ENCODE measurements around the gene ASIC5.
A peak's percentile ranks its signal among the peaks of the same experiment; 100 is the strongest.
"Not testable (repeated sequence)": the region's sequence is repeated elsewhere in the genome, so short reads cannot be mapped to it uniquely, and the experiment has no call there.

Gene ASIC5

DNA sequence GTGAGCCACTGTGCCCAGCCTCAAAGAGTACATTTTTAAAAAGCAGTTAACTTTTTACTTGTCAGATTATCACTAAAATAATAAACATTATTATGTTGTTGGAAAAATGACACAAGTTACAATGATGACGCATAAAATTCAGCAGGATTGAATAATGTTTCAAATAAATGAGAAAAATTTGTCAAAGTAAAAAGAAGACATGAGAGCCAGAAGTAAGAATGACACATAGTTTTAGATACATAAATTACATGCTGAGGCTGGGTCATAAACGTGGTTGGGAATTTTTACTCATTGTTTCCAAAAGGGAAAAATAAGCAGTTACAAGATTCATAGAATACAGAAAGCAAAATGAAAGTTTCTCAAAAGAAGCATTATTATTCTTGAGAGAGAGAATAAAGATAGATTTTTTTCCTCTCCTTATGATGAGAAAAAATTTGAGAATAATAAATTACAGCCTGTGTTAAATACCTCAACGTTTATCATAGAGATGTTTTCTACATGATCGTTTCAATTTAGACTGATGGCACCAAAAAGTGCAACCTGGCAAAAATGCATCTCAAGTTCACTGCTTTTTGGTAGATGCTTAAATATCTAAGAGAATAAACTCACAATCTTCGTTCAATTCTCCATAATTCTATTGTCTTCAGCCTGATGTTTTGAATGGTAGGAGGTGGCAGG is 66.8 kb downstream of the ASIC5 start:
- no peak for DNase-seq

DNA sequence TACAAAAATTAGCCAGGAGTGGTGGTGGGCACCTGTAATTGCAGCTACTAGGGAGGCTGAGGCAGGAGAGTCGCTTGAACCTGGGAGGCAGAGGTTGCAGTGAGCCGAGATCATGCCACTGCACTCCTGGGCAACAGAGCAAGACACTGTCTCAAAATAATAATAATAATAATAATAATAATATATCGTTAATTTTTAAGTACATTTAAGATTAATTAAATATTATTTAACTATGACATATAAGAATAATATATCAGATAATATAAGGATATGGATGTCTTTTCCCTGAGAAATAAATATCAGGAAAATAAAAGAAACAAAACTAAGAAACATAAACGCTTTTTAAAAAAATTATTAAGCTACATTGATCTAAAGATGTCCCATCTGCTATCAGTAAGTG is 68.5 kb downstream of the ASIC5 start:
- DNase-seq: not testable (repeated sequence)

DNA sequence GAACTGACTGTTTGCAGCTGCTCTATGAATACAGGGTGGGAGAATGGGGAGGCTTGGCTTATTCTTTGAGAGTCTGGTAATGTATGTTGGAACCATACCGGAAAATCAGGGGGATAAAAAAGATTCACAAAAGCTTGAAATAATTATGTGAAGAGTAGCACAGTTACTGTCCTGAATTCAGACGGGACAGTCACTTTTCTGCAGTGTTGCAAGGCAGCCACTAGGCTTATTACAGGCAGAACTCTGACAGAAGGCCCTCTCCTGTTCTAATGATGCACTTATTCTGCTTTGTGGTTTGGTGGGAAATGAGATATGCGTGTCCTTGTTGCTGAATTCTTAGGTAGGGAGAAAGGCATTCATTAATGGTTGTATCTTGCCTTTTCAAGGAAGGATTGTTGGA is 70.1 kb downstream of the ASIC5 start:
- no peak for DNase-seq

DNA sequence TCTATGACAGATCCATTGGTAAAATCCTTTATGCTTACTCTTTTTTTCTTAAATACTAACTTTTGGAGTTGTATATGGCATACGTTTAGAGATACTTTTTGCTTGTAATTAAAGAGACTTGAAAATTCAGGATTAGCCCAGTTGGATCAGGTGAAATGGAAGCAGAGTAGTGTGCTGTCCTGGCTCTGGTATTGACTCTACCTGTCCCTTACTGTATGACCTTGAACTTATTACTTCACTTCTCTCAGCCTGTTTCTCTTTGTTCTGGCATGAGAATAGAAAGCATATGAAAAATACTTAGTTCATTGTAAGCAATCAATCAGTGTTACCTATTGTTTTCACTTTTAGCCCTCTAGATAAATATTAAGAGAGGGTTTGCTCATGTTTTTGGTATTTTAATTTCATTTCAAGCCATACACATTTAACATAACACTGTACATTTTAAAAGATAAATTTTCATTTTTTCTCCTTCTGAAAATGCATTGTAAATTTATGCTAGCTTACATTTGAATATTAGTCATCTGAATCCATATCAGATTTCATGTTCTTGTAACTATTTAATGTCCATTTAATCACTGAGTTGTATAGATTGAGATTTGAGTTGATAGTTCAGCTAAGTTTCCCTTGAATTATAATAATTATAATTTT is 71.4 kb downstream of the ASIC5 start:
- no peak for DNase-seq

GRCh38 chr4:155789982-155790381 is 76.1 kb downstream of the ASIC5 start:
- DNase-seq: no peak

GRCh38 chr4:155789391-155789790 is 76.7 kb downstream of the ASIC5 start:
- no peak for DNase-seq

GRCh38 chr4:155787113-155787710 is 78.9 kb downstream of the ASIC5 start:
- DNase-seq: peak in 1 of 2 donors; percentile 34

DNA sequence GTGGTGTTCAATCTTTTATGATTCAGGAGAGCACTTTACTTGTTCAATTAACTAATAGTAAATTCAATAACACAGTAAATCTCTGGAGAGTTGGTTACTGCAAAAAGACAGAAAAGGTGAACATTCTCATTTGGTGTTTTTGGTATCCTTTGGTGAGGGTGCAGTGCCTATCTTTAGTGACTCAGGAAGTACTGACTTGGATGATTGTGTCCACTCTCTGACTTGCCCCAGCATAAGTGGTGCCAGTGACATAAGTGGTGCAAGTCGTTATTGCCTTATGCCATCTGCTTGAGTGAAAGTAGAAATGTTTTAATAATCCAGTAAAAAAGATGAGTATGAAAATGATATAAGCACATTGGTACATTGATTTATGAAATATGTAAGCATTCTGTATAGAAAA is 80.2 kb downstream of the ASIC5 start:
- DNase-seq: no peak

GRCh38 chr4:155784637-155785036 is 81.4 kb downstream of the ASIC5 start:
- no peak for DNase-seq

- no peak for DNase-seq
Observed at GRCh38 chr4:155781249-155781831, 84.7 kb downstream of the ASIC5 start.

- DNase-seq: no peak
Observed at GRCh38 chr4:155780775-155781174, 85.3 kb downstream of the ASIC5 start.
